ENCODE data around the gene KIFC1.

- peak; percentile 74 for TF ChIP-seq GATA2 (IDR thresholded peaks at IDR 0.05; ENCODE audit: low read depth, low read length)
- peak; percentile 49; the same call in 1 of the 2 replicates for TF ChIP-seq GATA3 (IDR thresholded peaks at IDR 0.05; ENCODE audit: low read depth, low read length)
Measured at GRCh38 chr6:33375143-33375671, 16.4 kb upstream of the KIFC1 start.

All from SH-SY5Y (cell line).